B cell (primary cell): ENCODE results near the gene RCBTB2. TPM values are rescaled to one million over a fixed set of nuclear protein-coding genes. Genes with fewer than 3 reads are reported as not detected.

Experiments used
- ATAC-seq: fragments of 200-7000 bp; cut with Tn5 transposase; one replicate; pipeline ENCODE4 v1.10.0; 2021; ENCODE audit warnings: low read depth, mild to moderate bottlenecking, moderate number of reproducible peaks, moderate library complexity
- CTCF ChIA-PET: fragments of 350-600 bp; sonication (Branson Sonifier 250); formaldehyde crosslinking; loops from one replicate; lab custom pipeline; 2021; ENCODE audit warnings: antibody characterized with exemption, inconsistent platforms; lab: Charles Lee
- POLR2A ChIA-PET: fragments of 350-600 bp; sonication (Branson Sonifier 250); formaldehyde crosslinking; loops from one replicate; lab custom pipeline; 2021; ENCODE audit warnings: antibody characterized with exemption; lab: Charles Lee
- DNase-seq: peaks from one replicate; pipeline ENCODE4 v3.0.0; 2013
- H2AFZ ChIP-seq: 2 replicates; pipeline ENCODE4 v1.6.1; 2012; ENCODE audit warnings: mild to moderate bottlenecking, low read depth, low read length; ENCODE audit not compliant: insufficient read depth, poor library complexity, severe bottlenecking
- H3K27ac ChIP-seq, 2 donors: 1 replicate in 1 of 2; 2 replicates in 1 of 2; pipeline ENCODE4 v1.5.1; 2012 to 2013; ENCODE audit warnings: low read length in 2 of 2, mild to moderate bottlenecking in 2 of 2, moderate library complexity in 1 of 2
- H3K27me3 ChIP-seq, 4 experiments: fragments of 200-600 bp in 1 of 4; sonication (generic) in 1 of 4; replicated peaks in 1 of 4; 1 replicate in 2 of 4; 2 replicates in 2 of 4; pipeline versions ENCODE4 v1.6.1 to v1.7.0; 2013 to 2016; ENCODE audit warnings: low read length in 3 of 4, mild to moderate bottlenecking in 2 of 4, mixed read lengths in 1 of 4, moderate library complexity in 1 of 4; ENCODE audit not compliant: insufficient read depth in 4 of 4, control insufficient read depth in 3 of 4; ENCODE audit errors: control extremely low read depth in 1 of 4
- H3K36me3 ChIP-seq, 2 experiments: replicated peaks in 1 of 2; 1 replicate in 1 of 2; 2 replicates in 1 of 2; pipeline versions ENCODE4 v1.6.1 to v1.7.1; 2013; ENCODE audit warnings: low read length in 1 of 2; ENCODE audit not compliant: insufficient read depth in 2 of 2, control insufficient read depth in 1 of 2; ENCODE audit errors: control extremely low read depth in 1 of 2, extremely low read depth in 1 of 2
- H3K4me1 ChIP-seq, 2 donors: fragments of 200-600 bp in 1 of 2; sonication (generic) in 1 of 2; 1 replicate in 1 of 2; 2 replicates in 1 of 2; pipeline versions ENCODE4 v1.5.1 to v1.6.1; 2013 to 2017; ENCODE audit warnings: low read length in 2 of 2; ENCODE audit not compliant: control insufficient read depth in 2 of 2, insufficient read depth in 2 of 2
- H3K4me2 ChIP-seq: replicated peaks from 2 replicates; pipeline ENCODE3; 2012; ENCODE audit warnings: mild to moderate bottlenecking, low read depth, low read length; ENCODE audit not compliant: poor library complexity, severe bottlenecking
- H3K4me3 ChIP-seq, 5 experiments: fragments of 200-600 bp in 1 of 5; sonication (generic) in 1 of 5; 1 replicate in 3 of 5; 2 replicates in 2 of 5; pipeline versions ENCODE4 v1.5.1 to v1.7.0; 2011 to 2016; ENCODE audit warnings: low read length in 4 of 5, mild to moderate bottlenecking in 4 of 5, low read depth in 2 of 5, control low read depth in 1 of 5, moderate library complexity in 1 of 5; ENCODE audit not compliant: insufficient read depth in 1 of 5; ENCODE audit errors: control extremely low read depth in 1 of 5, extremely low read depth in 1 of 5
- H3K79me2 ChIP-seq: fragments of 200-600 bp; sonication (generic); one replicate; pipeline ENCODE4 v1.6.0; 2016; ENCODE audit warnings: low read length; ENCODE audit not compliant: control insufficient read depth, insufficient read depth
- H3K9ac ChIP-seq: fragments of 200-600 bp; sonication (generic); 2 replicates; pipeline ENCODE4 v1.6.1; 2017; ENCODE audit warnings: mild to moderate bottlenecking, low read length, moderate library complexity
- H3K9me3 ChIP-seq, 3 donors: one replicate each; pipeline versions ENCODE4 v1.6.1 to v1.7.1; 2013; ENCODE audit warnings: low read length in 2 of 3; ENCODE audit not compliant: control insufficient read depth in 2 of 3, insufficient read depth in 1 of 3; ENCODE audit errors: control extremely low read depth in 1 of 3
- H4K20me1 ChIP-seq: 2 replicates; pipeline ENCODE4 v1.6.0; 2012; ENCODE audit warnings: mild to moderate bottlenecking, low read length; ENCODE audit not compliant: insufficient read depth, control insufficient read depth, poor library complexity, severe bottlenecking
- H3K27ac Mint-ChIP-seq: one replicate; pipeline ENCODE4 v1.8.0; 2021; ENCODE audit warnings: mixed read lengths
- H3K27me3 Mint-ChIP-seq: one replicate; pipeline ENCODE4 v1.8.0; 2021; ENCODE audit warnings: mixed read lengths
- H3K4me1 Mint-ChIP-seq: one replicate; pipeline ENCODE4 v1.8.0; 2021; ENCODE audit warnings: mixed read lengths
- H3K4me3 Mint-ChIP-seq: one replicate; pipeline ENCODE4 v1.8.0; 2021; ENCODE audit warnings: mixed read lengths
- H3K9me3 Mint-ChIP-seq: one replicate; pipeline ENCODE4 v1.8.0; 2022; ENCODE audit warnings: mixed read lengths; ENCODE audit not compliant: insufficient read depth
- EZH2 ChIP-seq: IDR thresholded peaks from 2 replicates; pipeline ENCODE4 v1.6.1; 2012; ENCODE audit warnings: borderline replicate concordance, low read depth, mild to moderate bottlenecking, moderate library complexity, low read length; ENCODE audit not compliant: insufficient read depth, poor library complexity, severe bottlenecking
- WGBS: methylation state at CpG from one replicate; pipeline ENCODE4 v1.1.5; 2013; ENCODE audit warnings: missing lambda C conversion rate; ENCODE audit not compliant: insufficient coverage; 5-methylcytosine and 5-hydroxymethylcytosine counted together
- intact Hi-C: fragments of 100-400 bp; cut with micrococcal nuclease; formaldehyde crosslinking; loops from one replicate; pipeline ENCODE4 v1.10.0; 2022
- polyA plus RNA-seq: library from polyadenylated mRNA; depleted of rRNA; stranded (reverse); fragments of >200 nt; gene quantifications from 2 replicates; pipeline ENCODE4 v1.2.3, GENCODE V29; 2012
- total RNA-seq, 2 donors: library from RNA; stranded (reverse); fragments of 120-200 nt in 1 of 2; gene quantifications; 1 replicate in 1 of 2; 2 replicates in 1 of 2; pipeline versions ENCODE4 v1.2.3 to v1.2.4, GENCODE V29; 2013 to 2022
- TF ChIP-seq, protein P1 (sequence below): fragments of 200-600 bp; IDR thresholded peaks from one replicate; pipeline ENCODE4 v1.8.0; 2022; ENCODE audit warnings: antibody characterized with exemption, mild to moderate bottlenecking

RCBTB2 gene
- total and polyA plus RNA-seq, 2 donors (not counting 1 experiment from before 2014, with no cell fraction given), result 1.4 to 2.7 TPM

DNA sequence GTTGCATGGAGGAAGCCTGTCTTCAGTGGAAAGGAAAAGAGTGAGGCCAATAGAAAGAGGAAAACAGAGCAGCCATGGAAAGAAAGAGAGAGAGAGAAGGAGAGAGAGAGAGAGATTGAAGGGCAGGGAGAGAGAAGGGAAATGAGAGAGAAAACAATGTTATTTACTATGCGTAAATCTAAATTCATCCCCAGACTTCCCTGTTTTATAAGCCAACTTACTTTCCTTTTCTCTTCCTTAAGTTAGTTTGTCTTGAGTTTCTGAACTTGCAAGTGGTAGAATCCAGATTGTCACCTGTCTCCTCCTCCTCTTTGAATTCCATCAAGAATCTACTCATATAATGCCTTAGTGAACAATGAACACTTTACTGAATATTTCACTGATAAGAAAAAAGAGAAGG is 16.8 kb upstream of the RCBTB2 start:
- Histone ChIP-seq H3K4me2 (no peak overlapping the region), H3K9ac (no peak overlapping the region), H3K9me3 (peaks cover 12 to 38% (median 36%) of the 10 kb centered on the region in 3 donors), H4K20me1 (no peaks in the 10 kb centered on the region), H3K27ac (no peak overlapping the region), H3K4me3 (no peak overlapping the region), H3K27me3 (peaks cover 0 to 68% (median 54%) of the 10 kb centered on the region in 4 experiments), H2AFZ (no peak overlapping the region), H3K36me3 (no peaks in the 10 kb centered on the region), H3K4me1 (no peaks in the 10 kb centered on the region), H3K79me2 (no peaks in the 10 kb centered on the region)
- H3K4me3 Mint-ChIP-seq, result no peak overlapping the region
- H3K4me1 Mint-ChIP-seq, result no peaks in the 10 kb centered on the region
- no peak overlapping the region for H3K27ac Mint-ChIP-seq
- ChIA-PET POLR2A (no interaction called here), CTCF (no interaction called here)
- TF ChIP-seq EZH2, result no peak
- TF ChIP-seq, protein P1, sequence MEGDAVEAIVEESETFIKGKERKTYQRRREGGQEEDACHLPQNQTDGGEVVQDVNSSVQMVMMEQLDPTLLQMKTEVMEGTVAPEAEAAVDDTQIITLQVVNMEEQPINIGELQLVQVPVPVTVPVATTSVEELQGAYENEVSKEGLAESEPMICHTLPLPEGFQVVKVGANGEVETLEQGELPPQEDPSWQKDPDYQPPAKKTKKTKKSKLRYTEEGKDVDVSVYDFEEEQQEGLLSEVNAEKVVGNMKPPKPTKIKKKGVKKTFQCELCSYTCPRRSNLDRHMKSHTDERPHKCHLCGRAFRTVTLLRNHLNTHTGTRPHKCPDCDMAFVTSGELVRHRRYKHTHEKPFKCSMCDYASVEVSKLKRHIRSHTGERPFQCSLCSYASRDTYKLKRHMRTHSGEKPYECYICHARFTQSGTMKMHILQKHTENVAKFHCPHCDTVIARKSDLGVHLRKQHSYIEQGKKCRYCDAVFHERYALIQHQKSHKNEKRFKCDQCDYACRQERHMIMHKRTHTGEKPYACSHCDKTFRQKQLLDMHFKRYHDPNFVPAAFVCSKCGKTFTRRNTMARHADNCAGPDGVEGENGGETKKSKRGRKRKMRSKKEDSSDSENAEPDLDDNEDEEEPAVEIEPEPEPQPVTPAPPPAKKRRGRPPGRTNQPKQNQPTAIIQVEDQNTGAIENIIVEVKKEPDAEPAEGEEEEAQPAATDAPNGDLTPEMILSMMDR, result no peak
- H3K27me3 Mint-ChIP-seq, result peaks cover 63% of the 10 kb centered on the region
- peaks cover 10% of the 10 kb centered on the region for H3K9me3 Mint-ChIP-seq
- DNase-seq (no peak), ATAC-seq (no peak)
- no CpG with 5 or more reads among the region's 1 CpG for WGBS
- intact Hi-C loops, result no loop called here

DNA sequence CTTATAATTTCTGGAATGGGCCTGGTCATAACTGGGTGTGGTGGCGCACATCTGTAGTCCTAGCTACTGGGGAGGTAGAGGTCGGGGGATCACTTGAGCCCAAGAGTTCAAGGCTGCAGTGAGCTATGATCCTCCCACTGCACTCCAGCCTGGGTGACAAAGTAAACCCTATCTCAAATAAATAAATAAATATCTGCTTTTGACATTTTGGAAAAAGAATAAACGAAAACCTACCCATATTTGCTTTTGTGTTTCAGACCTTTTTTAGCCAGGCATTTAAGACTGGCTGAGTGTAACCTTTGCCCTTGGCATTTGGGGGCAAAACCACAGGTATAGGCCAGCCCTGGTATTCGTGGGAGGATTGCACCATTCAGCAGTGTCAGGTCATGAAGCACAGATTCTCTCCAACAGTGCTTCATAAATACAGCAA is 14.8 kb upstream of the RCBTB2 start:
- TF ChIP-seq, protein P1, result no peak
- TF ChIP-seq EZH2, result no peak
- DNase-seq, result no peak
- Histone ChIP-seq H2AFZ (no peak overlapping the region), H3K9me3 (peaks cover 6 to 28% (median 24%) of the 10 kb centered on the region in 3 donors), H3K4me3 (no peak overlapping the region), H3K36me3 (no peaks in the 10 kb centered on the region), H3K27me3 (peaks cover 0 to 73% (median 59%) of the 10 kb centered on the region in 4 experiments), H3K27ac (no peak overlapping the region), H3K4me2 (no peak overlapping the region), H4K20me1 (no peaks in the 10 kb centered on the region), H3K9ac (no peak overlapping the region), H3K79me2 (no peaks in the 10 kb centered on the region), H3K4me1 (no peaks in the 10 kb centered on the region)
- WGBS, result 100% methylated on average over 1 of the region's 4 CpGs
- no peak overlapping the region for H3K4me3 Mint-ChIP-seq
- ATAC-seq, result no peak
- H3K27ac Mint-ChIP-seq, result no peak overlapping the region
- peaks cover 73% of the 10 kb centered on the region for H3K27me3 Mint-ChIP-seq
- ChIA-PET POLR2A (no interaction called here), CTCF (interaction anchor here (1.4 kb wide), 1 partner anchor 15 kb away, joined by 3 read pairs; no protein-coding TSS in a partner anchor)
- intact Hi-C loops, result loop anchor here (2.0 kb wide), 1 partner anchor 13 kb away; no protein-coding TSS in a partner anchor
- H3K4me1 Mint-ChIP-seq, result no peaks in the 10 kb centered on the region
- peaks cover 8% of the 10 kb centered on the region for H3K9me3 Mint-ChIP-seq
